ENCODE results near the gene REG4.
"Not testable (repeated sequence)": the region's sequence is repeated elsewhere in the genome, so short reads cannot be mapped to it uniquely, and the experiment has no call there.

DNA sequence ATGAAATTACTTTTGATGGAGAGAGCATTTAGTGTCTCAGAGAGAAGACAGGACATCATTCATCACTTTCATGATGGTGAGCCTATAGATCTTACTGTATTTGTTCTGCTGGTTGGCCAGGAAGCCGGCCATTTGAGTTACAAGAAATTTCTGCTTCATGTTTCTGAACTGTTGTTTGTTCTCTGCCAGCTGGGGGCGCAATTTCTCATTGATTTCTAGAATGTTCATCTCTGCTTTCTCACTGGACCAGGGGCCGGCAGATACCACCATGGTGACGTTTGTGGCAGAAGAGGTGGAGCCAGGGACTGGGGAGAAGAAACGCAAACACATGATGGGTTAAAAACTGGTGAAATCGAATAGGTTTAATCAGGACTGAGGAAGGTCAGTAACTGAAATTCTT lies 32.9 kb upstream of the REG4 start:
- TF ChIP-seq, protein P1, sequence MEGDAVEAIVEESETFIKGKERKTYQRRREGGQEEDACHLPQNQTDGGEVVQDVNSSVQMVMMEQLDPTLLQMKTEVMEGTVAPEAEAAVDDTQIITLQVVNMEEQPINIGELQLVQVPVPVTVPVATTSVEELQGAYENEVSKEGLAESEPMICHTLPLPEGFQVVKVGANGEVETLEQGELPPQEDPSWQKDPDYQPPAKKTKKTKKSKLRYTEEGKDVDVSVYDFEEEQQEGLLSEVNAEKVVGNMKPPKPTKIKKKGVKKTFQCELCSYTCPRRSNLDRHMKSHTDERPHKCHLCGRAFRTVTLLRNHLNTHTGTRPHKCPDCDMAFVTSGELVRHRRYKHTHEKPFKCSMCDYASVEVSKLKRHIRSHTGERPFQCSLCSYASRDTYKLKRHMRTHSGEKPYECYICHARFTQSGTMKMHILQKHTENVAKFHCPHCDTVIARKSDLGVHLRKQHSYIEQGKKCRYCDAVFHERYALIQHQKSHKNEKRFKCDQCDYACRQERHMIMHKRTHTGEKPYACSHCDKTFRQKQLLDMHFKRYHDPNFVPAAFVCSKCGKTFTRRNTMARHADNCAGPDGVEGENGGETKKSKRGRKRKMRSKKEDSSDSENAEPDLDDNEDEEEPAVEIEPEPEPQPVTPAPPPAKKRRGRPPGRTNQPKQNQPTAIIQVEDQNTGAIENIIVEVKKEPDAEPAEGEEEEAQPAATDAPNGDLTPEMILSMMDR (conservative IDR thresholded peaks at IDR 0.05; ENCODE audit: low read depth, low read length): peak; percentile 42
- not testable (repeated sequence) for TF ChIP-seq POLR2A (IDR thresholded peaks at IDR 0.05; ENCODE audit: low read depth, low read length)
